ENCODE measurements around the gene KDM2A.

KDM2A gene

GRCh38 chr11:67301313-67301921 lies 182.4 kb downstream of the KDM2A start:
- no peak for DNase-seq (ENCODE audit: low read depth in 2 of 2)

- DNase-seq (ENCODE audit: low read depth in 2 of 2), result no peak
Measured at GRCh38 chr11:67301951-67302516, 183.0 kb downstream of the KDM2A start.

- DNase-seq (ENCODE audit: low read depth in 2 of 2), result no peak
Measured at GRCh38 chr11:67302571-67303131, 183.6 kb downstream of the KDM2A start.

- peak in 1 of 2 donors; percentile 47 for DNase-seq (ENCODE audit: low read depth in 2 of 2)
Measured at GRCh38 chr11:67303132-67303834, 184.2 kb downstream of the KDM2A start, which contains the start of gene SSH3. TSS of gene SSH3 (plus strand) at chr11:67303530. CDS start at chr11:67303626, 96 bp downstream.

GRCh38 chr11:67303835-67304411 lies 184.9 kb downstream of the KDM2A start:
- no peak for DNase-seq (ENCODE audit: low read depth in 2 of 2)

GRCh38 chr11:67304511-67305113 lies 185.5 kb downstream of the KDM2A start:
- no peak for DNase-seq (ENCODE audit: low read depth in 2 of 2)

GRCh38 chr11:67306769-67307544 lies 187.9 kb downstream of the KDM2A start:
- no peak for DNase-seq (ENCODE audit: low read depth in 2 of 2)

- DNase-seq (ENCODE audit: low read depth in 2 of 2), result no peak
Measured at GRCh38 chr11:67307545-67308001, 188.5 kb downstream of the KDM2A start.
